Measurements from ENCODE around the gene ELMO3. TPM values are rescaled to one million over a fixed set of nuclear protein-coding genes. Genes with fewer than 3 reads are reported as not detected.

ELMO3 gene
- total RNA-seq, 2 experiments from 2014 or later: 5.0 to 5.6 TPM

DNA sequence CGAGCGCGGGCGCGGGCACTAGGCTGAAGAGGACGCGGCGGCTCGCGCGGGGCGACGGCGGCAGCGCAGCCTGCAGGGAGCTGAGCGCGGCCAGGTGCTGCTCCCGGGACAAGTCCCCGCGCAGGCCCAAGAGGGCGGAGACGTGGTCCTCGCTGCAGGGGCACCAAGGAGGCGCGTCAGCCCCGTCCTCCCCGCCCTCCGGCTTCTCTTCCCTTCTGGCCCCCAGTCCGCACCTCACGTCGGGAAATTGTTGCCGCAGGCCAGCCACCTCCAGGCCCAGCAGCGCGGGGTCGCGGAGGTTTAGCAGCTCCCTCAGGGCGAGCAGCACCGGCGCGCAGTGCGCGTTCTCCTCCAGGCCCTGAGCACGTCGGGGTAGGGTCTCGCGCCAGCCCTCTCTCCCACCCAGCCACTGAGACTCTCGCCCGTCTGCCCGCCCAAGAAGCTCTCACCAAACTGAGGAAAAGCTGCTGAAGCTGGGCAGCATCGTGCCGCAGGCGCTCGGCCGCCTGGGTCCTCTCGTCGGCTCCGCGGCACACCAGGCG lies 14.4 kb upstream of the ELMO3 start:
- ChIA-PET POLR2A (interaction anchor here (0.6 to 2.0 kb wide), 9 partner anchors 9 to 220 kb away, joined by 3 to 13 read pairs (median 4); partner anchors contain the start of genes FBXL8, PHAF1, TMEM208 and TRADD), CTCF (interaction anchor here (0.8 to 7.1 kb wide), 32 partner anchors 9 to 244 kb away, joined by 3 to 71 read pairs (median 4); partner anchors contain the start of genes CES3, FBXL8, FHOD1 and NOL3)
- Mint-ChIP-seq H3K27me3 (peaks cover 13% of the 10 kb centered on the region), H3K4me3 (peak overlapping the region; percentile 66), H3K27ac (no peak overlapping the region), H3K4me1 (ENCODE audit: low read depth) (peaks cover 10% of the 10 kb centered on the region), H3K36me3 (ENCODE audit: low read depth) (no peaks in the 10 kb centered on the region), H3K9me3 (no peaks in the 10 kb centered on the region)
- ATAC-seq (no peak), DNase-seq (no peak)
- intact Hi-C loops (cut with micrococcal nuclease): loop anchor here (10.0 kb wide), 1 partner anchor 210 kb away; no protein-coding TSS in a partner anchor
- no peak for TF ChIP-seq CTCF (IDR thresholded peaks at IDR 0.05)

DNA sequence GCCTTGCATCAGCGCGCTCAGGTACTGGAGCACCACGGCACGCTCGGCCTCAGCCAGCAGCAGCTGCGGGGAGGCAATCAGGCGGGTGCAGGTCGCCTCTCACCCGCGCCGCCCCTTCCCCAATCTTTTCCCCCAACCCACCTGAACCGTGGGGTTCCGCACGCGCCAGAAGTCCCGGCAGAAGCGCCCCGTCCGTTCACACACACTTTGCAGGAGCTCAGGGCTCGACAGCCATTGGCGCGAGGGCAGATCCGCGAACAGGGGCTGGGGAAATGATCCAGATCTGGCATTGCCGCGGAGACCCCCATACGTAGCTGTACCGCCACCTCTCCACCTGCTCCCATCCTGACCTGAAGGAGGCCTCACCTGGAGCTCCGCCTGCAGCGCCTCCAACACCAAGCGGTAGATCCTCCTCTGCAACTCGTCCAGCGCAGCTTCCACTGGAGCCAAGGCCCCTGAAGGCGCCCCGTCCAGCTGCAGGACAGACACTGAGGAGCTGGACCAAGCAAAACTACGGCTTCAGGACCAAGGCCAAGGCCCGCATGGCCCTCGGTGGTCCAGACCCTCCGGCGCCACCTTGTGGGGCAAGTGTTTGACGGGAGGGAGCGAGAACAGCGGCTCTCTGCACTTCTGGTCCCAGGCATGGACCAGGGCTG lies 13.8 kb upstream of the ELMO3 start:
- DNase-seq: peak; percentile 93
- ChIA-PET POLR2A (interaction anchor here (0.6 to 1.5 kb wide), 8 partner anchors 10 to 220 kb away, joined by 3 to 8 read pairs (median 4); partner anchors contain the start of genes FBXL8, PHAF1, TMEM208 and TRADD), CTCF (interaction anchor here (0.6 to 7.1 kb wide), 33 partner anchors 9 to 245 kb away, joined by 3 to 71 read pairs (median 4); partner anchors contain the start of genes CES3, FBXL8, FHOD1 and NOL3)
- Mint-ChIP-seq H3K4me3 (peak overlapping the region; percentile 66), H3K27me3 (peaks cover 12% of the 10 kb centered on the region), H3K4me1 (ENCODE audit: low read depth) (peaks cover 10% of the 10 kb centered on the region), H3K36me3 (ENCODE audit: low read depth) (no peaks in the 10 kb centered on the region), H3K9me3 (no peaks in the 10 kb centered on the region), H3K27ac (no peak overlapping the region)
- peak; percentile 24 for ATAC-seq
- intact Hi-C loops (cut with micrococcal nuclease): loop anchor here (10.0 kb wide), 1 partner anchor 210 kb away; no protein-coding TSS in a partner anchor
- TF ChIP-seq CTCF (IDR thresholded peaks at IDR 0.05): peak; percentile 86

DNA sequence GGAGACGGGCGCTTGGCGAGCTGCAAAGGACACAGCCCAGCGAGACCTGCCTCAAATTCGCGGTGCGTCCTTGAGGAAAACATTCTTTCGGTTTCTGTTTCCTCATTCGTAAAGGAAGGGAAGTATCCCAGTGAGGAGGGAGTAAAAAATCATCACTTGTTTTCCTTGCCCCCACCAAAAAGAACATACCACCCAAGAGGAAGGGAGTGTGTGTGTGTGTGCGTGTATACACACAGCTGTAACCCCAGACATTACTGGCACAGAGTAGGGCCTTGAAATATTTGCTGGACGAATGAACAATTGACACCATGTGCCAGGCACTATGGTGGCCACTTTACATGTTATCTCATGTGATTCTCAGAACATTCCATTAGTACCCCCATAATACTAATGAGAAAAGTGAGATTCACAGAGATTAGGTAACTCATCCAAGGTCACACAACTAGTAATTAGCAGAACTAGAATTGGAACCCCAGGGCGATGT lies 13.2 kb upstream of the ELMO3 start:
- DNase-seq (no peak), ATAC-seq (no peak)
- ChIA-PET CTCF (interaction anchor here (0.6 to 7.1 kb wide), 29 partner anchors 8 to 245 kb away, joined by 3 to 71 read pairs (median 5); partner anchors contain the start of genes CES3, FBXL8, FHOD1 and NOL3), POLR2A (interaction anchor here (1.1 to 1.5 kb wide), 6 partner anchors 10 to 221 kb away, joined by 3 to 8 read pairs (median 5); partner anchors contain the start of genes FBXL8, PHAF1, TMEM208 and TRADD)
- peaks cover 12% of the 10 kb centered on the region for H3K27me3 Mint-ChIP-seq
- no peak overlapping the region for H3K4me3 Mint-ChIP-seq
- H3K9me3 Mint-ChIP-seq: no peaks in the 10 kb centered on the region
- H3K36me3 Mint-ChIP-seq (ENCODE audit: low read depth): no peaks in the 10 kb centered on the region
- intact Hi-C loops (cut with micrococcal nuclease): loop anchor here (10.0 kb wide), 1 partner anchor 211 kb away; no protein-coding TSS in a partner anchor
- H3K4me1 Mint-ChIP-seq (ENCODE audit: low read depth): peaks cover 10% of the 10 kb centered on the region
- no peak for TF ChIP-seq CTCF (IDR thresholded peaks at IDR 0.05)
- no peak overlapping the region for H3K27ac Mint-ChIP-seq

DNA sequence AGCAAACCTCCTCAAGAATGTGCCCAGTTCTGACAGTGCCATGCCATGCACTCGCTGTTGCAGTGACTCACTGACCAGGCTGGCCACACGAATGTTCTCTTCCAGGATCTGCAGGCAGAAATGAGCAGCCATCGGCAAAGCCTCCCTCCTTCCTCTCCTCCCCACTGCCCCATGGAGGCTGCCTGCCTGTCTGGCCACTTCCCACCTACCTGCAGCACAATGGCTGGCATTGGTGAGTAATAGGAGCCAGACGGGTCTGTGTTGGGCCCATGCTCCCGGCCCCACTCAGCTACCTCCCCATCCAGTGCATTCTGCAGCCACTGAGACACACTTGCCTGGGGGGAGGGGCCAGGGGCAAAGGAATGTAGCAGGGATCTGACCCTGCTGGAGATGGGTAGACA lies 12.4 kb upstream of the ELMO3 start:
- CTCF ChIA-PET: interaction anchor here (1.6 to 7.1 kb wide), 6 partner anchors 21 to 234 kb away, joined by 3 to 71 read pairs (median 11); partner anchors contain the start of genes FBXL8 and TRADD
- Mint-ChIP-seq H3K9me3 (no peaks in the 10 kb centered on the region), H3K36me3 (ENCODE audit: low read depth) (no peaks in the 10 kb centered on the region), H3K27me3 (peaks cover 12% of the 10 kb centered on the region), H3K4me3 (no peak overlapping the region), H3K4me1 (ENCODE audit: low read depth) (peaks cover 15% of the 10 kb centered on the region), H3K27ac (no peak overlapping the region)
- intact Hi-C loops (cut with micrococcal nuclease): loop anchor here (10.0 kb wide), 1 partner anchor 212 kb away; no protein-coding TSS in a partner anchor
- POLR2A ChIA-PET: interaction anchor here (0.8 to 1.3 kb wide), 2 partner anchors 58 to 158 kb away, joined by 4 read pairs; no protein-coding TSS in a partner anchor
- DNase-seq (no peak), ATAC-seq (no peak)
- no peak for TF ChIP-seq CTCF (IDR thresholded peaks at IDR 0.05)
